ENCODE data around the gene TUBA4A.
A peak's percentile ranks its signal among the peaks of the same experiment; 100 is the strongest.

DNA sequence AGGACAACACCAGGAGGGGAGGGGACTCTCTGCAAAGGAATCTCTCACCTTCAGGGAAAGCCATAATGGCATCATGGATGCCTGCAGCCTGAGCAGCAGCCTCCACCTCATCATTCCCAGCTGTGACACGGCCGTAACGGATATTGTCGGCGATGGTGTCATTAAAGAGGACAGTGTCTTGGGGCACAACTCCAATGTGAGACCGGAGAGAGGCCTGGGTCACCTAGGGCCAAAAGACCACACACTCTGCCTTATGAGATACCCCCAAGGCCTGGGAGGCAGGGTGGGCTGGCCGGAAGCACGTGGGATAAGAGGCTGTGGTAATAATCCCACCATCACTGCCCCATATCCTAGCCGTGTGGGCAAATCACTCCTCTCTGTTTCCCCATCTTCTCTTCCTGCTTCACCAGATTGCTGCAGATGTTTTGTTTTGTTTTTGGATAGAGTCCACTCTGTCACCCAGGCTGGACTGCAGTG lies 42.8 kb downstream of the TUBA4A start:
- TF ChIP-seq POLR2A (IDR thresholded peaks at IDR 0.05; ENCODE audit: low read depth, low read length) (peak; percentile 23; the same call in 1 of the 2 replicates), POLR2AphosphoS5 (IDR thresholded peaks at IDR 0.05; ENCODE audit: low read depth, low read length) (no peak)

Data from GM12892 (cell line).